Esophagus muscularis mucosa (tissue), 3 donors: Measurements from ENCODE around the gene ARHGAP31.

Source experiments
- CTCF ChIP-seq, 3 experiments: fragments of 200-600 bp in 2 of 3; fragments of 450-650 bp in 1 of 3; sonication (generic) in 2 of 3; IDR thresholded peaks; one replicate each; pipeline ENCODE4 v1.5.1; 2017 to 2019; ENCODE audit warnings: antibody characterized with exemption in 3 of 3, mild to moderate bottlenecking in 2 of 3, moderate library complexity in 1 of 3
- POLR2A ChIP-seq: fragments of 450-650 bp; IDR thresholded peaks from one replicate; pipeline ENCODE4 v1.6.1; 2017; ENCODE audit warnings: antibody characterized with exemption, moderate library complexity, mild to moderate bottlenecking, low read depth

- TF ChIP-seq POLR2A (no peak), CTCF (IDR thresholded peaks at IDR 0.05) (no peak)
These were observed 3.0 kb downstream of the ARHGAP31 start for GRCh38 chr3:119297169-119297568.
